ENCODE results near the gene RTN1. TPM values are rescaled to one million over a fixed set of nuclear protein-coding genes. Genes with fewer than 3 reads are reported as not detected.

Gene RTN1
- total RNA-seq, 1 experiment from 2014 or later: 1.1 TPM

DNA sequence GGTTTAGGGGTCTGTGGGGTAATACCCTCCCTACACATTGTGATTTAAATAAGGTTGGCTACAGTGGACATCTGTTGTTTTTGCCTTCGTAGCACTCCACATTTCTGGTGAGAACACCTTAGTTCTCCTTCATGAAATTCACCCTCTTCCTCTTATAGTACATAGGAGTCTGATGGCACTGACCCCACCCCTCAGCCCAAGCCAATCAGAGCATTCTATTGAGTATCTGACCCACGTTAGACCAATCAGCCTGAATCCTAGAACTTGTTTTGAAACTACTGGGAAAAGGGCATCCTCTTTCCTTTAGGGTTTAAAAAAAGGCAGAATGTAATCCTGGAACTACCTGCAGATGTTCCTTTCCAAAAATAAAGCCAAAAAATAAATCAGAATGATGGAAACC, 33.6 kb upstream of the RTN1 start (continued):
- no peak for TF ChIP-seq PRDM15 (CRISPR knock-in tag; IDR thresholded peaks at IDR 0.05)
- no peak for TF ChIP-seq JUN (CRISPR knock-in tag; IDR thresholded peaks at IDR 0.05)
- no peak for TF ChIP-seq ZBTB21 (CRISPR knock-in tag; IDR thresholded peaks at IDR 0.05; ENCODE audit: borderline replicate concordance)
- TF ChIP-seq FOXP1 (CRISPR knock-in tag; IDR thresholded peaks at IDR 0.05; ENCODE audit: borderline replicate concordance): no peak
- TF ChIP-seq, protein P1, sequence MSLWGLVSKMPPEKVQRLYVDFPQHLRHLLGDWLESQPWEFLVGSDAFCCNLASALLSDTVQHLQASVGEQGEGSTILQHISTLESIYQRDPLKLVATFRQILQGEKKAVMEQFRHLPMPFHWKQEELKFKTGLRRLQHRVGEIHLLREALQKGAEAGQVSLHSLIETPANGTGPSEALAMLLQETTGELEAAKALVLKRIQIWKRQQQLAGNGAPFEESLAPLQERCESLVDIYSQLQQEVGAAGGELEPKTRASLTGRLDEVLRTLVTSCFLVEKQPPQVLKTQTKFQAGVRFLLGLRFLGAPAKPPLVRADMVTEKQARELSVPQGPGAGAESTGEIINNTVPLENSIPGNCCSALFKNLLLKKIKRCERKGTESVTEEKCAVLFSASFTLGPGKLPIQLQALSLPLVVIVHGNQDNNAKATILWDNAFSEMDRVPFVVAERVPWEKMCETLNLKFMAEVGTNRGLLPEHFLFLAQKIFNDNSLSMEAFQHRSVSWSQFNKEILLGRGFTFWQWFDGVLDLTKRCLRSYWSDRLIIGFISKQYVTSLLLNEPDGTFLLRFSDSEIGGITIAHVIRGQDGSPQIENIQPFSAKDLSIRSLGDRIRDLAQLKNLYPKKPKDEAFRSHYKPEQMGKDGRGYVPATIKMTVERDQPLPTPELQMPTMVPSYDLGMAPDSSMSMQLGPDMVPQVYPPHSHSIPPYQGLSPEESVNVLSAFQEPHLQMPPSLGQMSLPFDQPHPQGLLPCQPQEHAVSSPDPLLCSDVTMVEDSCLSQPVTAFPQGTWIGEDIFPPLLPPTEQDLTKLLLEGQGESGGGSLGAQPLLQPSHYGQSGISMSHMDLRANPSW (CRISPR knock-in tag; conservative IDR thresholded peaks at IDR 0.05; ENCODE audit: low read depth): no peak
- no peak for TF ChIP-seq NR2C2 (CRISPR knock-in tag; IDR thresholded peaks at IDR 0.05)
- no peak for TF ChIP-seq OVOL2 (CRISPR knock-in tag; IDR thresholded peaks at IDR 0.05; ENCODE audit: borderline replicate concordance)
- TF ChIP-seq ZNF263 (CRISPR knock-in tag; IDR thresholded peaks at IDR 0.05; ENCODE audit: low read depth): no peak

DNA sequence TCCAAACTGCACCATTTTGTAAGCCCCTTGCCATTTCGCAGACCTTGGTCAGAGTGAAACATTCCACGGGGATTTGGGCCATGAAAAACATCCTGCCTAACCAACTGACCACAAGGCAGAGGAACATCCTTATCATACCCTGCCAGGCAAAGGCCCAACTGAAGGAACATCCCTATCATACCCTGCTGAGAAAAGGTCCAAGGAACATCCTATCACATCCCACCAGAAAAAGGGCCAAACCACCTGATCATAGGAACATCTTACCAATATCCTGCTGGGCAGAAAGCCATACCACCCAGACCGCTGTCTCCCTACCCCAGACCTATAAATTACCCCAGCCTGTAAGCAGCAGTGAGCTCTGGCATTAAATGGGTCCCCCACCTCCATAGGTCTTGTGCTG, 30.0 kb upstream of the RTN1 start:
- Mint-ChIP-seq H3K4me3 (no peak overlapping the region), H3K27me3 (ENCODE audit: low read depth) (0 out of 2 replicates have a peak, but pooled peaks cover 2% of the 10 kb centered on the region), H3K4me1 (no peaks in the 10 kb centered on the region), H3K36me3 (no peaks in the 10 kb centered on the region), H3K9me3 (no peaks in the 10 kb centered on the region), H3K27ac (no peak overlapping the region)
- ATAC-seq (no peak), DNase-seq (ENCODE audit: low spot score) (no peak)
- POLR2A ChIA-PET: interaction anchor here (1.0 kb wide), 1 partner anchor 65 kb away, joined by 4 read pairs; no protein-coding TSS in a partner anchor
- TF ChIP-seq TCF7 (CRISPR knock-in tag; IDR thresholded peaks at IDR 0.05; ENCODE audit: low read depth): no peak
- TF ChIP-seq SMAD3 (CRISPR knock-in tag; IDR thresholded peaks at IDR 0.05; ENCODE audit: borderline replicate concordance): no peak
- no peak for TF ChIP-seq ZNF263 (CRISPR knock-in tag; IDR thresholded peaks at IDR 0.05; ENCODE audit: low read depth)
- TF ChIP-seq, protein P2, sequence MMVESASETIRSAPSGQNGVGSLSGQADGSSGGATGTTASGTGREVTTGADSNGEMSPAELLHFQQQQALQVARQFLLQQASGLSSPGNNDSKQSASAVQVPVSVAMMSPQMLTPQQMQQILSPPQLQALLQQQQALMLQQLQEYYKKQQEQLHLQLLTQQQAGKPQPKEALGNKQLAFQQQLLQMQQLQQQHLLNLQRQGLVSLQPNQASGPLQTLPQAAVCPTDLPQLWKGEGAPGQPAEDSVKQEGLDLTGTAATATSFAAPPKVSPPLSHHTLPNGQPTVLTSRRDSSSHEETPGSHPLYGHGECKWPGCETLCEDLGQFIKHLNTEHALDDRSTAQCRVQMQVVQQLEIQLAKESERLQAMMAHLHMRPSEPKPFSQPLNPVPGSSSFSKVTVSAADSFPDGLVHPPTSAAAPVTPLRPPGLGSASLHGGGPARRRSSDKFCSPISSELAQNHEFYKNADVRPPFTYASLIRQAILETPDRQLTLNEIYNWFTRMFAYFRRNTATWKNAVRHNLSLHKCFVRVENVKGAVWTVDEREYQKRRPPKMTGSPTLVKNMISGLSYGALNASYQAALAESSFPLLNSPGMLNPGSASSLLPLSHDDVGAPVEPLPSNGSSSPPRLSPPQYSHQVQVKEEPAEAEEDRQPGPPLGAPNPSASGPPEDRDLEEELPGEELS (CRISPR knock-in tag; IDR thresholded peaks at IDR 0.05): no peak
- CTCF ChIA-PET: interaction anchor here (1.3 kb wide), 1 partner anchor 268 kb away, joined by 3 read pairs; no protein-coding TSS in a partner anchor

- no peaks in the 10 kb centered on the region for H3K9me3 Mint-ChIP-seq
- no peaks in the 10 kb centered on the region for H3K4me1 Mint-ChIP-seq
- DNase-seq (ENCODE audit: low spot score) (peak; percentile 39), ATAC-seq (peak; percentile 94)
- no peak overlapping the region for H3K27ac Mint-ChIP-seq
- ChIA-PET POLR2A (interaction anchor here (1.1 kb wide), 1 partner anchor 22 kb away, joined by 3 read pairs; the partner anchor contains the start of gene LRRC9), CTCF (interaction anchor here (0.6 to 3.0 kb wide), 46 partner anchors 8 to 786 kb away, joined by 3 to 47 read pairs (median 4); partner anchors contain the start of genes CCDC175, LRRC9 and RTN1)
- no peak overlapping the region for H3K4me3 Mint-ChIP-seq
- 0 out of 2 replicates have a peak, but pooled peaks cover 2% of the 10 kb centered on the region for H3K27me3 Mint-ChIP-seq (ENCODE audit: low read depth)
- no peaks in the 10 kb centered on the region for H3K36me3 Mint-ChIP-seq
- TF ChIP-seq, protein P1 (CRISPR knock-in tag; conservative IDR thresholded peaks at IDR 0.05; ENCODE audit: low read depth): no peak
- TF ChIP-seq ZNF232 (CRISPR knock-in tag; IDR thresholded peaks at IDR 0.05) (no peak), MXD4 (CRISPR knock-in tag; IDR thresholded peaks at IDR 0.05; ENCODE audit: borderline replicate concordance) (no peak), SP1 (CRISPR knock-in tag; conservative IDR thresholded peaks at IDR 0.05) (no peak), RORB (CRISPR knock-in tag; IDR thresholded peaks at IDR 0.05) (no peak), ZNF121 (CRISPR knock-in tag; IDR thresholded peaks at IDR 0.05) (no peak), KAT7 (CRISPR knock-in tag; IDR thresholded peaks at IDR 0.05; ENCODE audit: borderline replicate concordance) (no peak)
- TF ChIP-seq, protein P3, sequence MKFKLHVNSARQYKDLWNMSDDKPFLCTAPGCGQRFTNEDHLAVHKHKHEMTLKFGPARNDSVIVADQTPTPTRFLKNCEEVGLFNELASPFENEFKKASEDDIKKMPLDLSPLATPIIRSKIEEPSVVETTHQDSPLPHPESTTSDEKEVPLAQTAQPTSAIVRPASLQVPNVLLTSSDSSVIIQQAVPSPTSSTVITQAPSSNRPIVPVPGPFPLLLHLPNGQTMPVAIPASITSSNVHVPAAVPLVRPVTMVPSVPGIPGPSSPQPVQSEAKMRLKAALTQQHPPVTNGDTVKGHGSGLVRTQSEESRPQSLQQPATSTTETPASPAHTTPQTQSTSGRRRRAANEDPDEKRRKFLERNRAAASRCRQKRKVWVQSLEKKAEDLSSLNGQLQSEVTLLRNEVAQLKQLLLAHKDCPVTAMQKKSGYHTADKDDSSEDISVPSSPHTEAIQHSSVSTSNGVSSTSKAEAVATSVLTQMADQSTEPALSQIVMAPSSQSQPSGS (CRISPR knock-in tag; IDR thresholded peaks at IDR 0.05; ENCODE audit: borderline replicate concordance, low read depth): no peak
- TF ChIP-seq, protein P4, sequence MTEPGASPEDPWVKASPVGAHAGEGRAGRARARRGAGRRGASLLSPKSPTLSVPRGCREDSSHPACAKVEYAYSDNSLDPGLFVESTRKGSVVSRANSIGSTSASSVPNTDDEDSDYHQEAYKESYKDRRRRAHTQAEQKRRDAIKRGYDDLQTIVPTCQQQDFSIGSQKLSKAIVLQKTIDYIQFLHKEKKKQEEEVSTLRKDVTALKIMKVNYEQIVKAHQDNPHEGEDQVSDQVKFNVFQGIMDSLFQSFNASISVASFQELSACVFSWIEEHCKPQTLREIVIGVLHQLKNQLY (CRISPR knock-in tag; IDR thresholded peaks at IDR 0.05): no peak
These were observed 27.3 kb upstream of the RTN1 start for GRCh38 chr14:59897757-59898383.

Measured in WTC11 (cell line).